Breast epithelium (tissue), 3 donors: ENCODE measurements around the gene HSPBP1.

ENCODE experiments used
- POLR2A ChIP-seq: fragments of 450-650 bp; IDR thresholded peaks from one replicate; pipeline ENCODE4 v1.6.1; 2016; ENCODE audit warnings: antibody characterized with exemption, mild to moderate bottlenecking, moderate library complexity
- POLR2AphosphoS5 ChIP-seq, 3 donors: sonication (generic); formaldehyde crosslinking; IDR thresholded peaks; one replicate each; pipeline ENCODE4 v1.6.1; 2017; ENCODE audit warnings: antibody characterized with exemption in 3 of 3
- TF ChIP-seq, protein P1 (sequence below), 3 donors: fragments of 450-650 bp; IDR thresholded peaks; one replicate each; pipeline ENCODE4 v1.5.1; 2016 to 2017; ENCODE audit warnings: antibody characterized with exemption in 3 of 3, mild to moderate bottlenecking in 3 of 3, moderate library complexity in 3 of 3

- TF ChIP-seq POLR2A (no peak), POLR2AphosphoS5 (IDR thresholded peaks at IDR 0.05) (no peak)
- TF ChIP-seq, protein P1, sequence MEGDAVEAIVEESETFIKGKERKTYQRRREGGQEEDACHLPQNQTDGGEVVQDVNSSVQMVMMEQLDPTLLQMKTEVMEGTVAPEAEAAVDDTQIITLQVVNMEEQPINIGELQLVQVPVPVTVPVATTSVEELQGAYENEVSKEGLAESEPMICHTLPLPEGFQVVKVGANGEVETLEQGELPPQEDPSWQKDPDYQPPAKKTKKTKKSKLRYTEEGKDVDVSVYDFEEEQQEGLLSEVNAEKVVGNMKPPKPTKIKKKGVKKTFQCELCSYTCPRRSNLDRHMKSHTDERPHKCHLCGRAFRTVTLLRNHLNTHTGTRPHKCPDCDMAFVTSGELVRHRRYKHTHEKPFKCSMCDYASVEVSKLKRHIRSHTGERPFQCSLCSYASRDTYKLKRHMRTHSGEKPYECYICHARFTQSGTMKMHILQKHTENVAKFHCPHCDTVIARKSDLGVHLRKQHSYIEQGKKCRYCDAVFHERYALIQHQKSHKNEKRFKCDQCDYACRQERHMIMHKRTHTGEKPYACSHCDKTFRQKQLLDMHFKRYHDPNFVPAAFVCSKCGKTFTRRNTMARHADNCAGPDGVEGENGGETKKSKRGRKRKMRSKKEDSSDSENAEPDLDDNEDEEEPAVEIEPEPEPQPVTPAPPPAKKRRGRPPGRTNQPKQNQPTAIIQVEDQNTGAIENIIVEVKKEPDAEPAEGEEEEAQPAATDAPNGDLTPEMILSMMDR (IDR thresholded peaks at IDR 0.05): no peak
These were observed 4.6 kb upstream of the HSPBP1 start for GRCh38 chr19:55284405-55285058.
